Middle frontal gyrus (tissue), 1 donor: Measurements from ENCODE around the gene POLA1.

Source experiments
- DNase-seq: peaks from one replicate; pipeline ENCODE4 v3.0.0-alpha.2; 2015; ENCODE audit warnings: low spot score; ENCODE audit errors: extremely low spot score

POLA1 gene

DNA sequence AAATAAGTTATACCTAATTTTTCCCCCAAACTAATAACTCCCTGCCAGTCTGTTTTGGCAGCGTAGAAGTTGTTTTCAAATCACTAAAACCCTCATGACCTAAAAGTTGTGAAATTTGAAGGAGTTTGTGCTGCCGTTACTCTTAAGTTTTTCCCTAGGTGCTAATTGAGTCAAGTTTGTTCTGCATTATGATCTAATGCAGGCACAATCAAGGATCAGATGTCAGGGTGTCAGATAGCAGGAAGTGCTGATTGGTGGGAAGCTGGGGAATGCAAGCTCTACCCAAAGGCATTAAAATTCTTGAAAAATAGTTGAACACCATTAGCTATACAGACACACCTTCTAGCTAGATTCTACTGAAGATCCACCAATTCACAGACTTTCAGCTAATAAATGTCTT is 270.1 kb downstream of the POLA1 start:
- no peak for DNase-seq

DNA sequence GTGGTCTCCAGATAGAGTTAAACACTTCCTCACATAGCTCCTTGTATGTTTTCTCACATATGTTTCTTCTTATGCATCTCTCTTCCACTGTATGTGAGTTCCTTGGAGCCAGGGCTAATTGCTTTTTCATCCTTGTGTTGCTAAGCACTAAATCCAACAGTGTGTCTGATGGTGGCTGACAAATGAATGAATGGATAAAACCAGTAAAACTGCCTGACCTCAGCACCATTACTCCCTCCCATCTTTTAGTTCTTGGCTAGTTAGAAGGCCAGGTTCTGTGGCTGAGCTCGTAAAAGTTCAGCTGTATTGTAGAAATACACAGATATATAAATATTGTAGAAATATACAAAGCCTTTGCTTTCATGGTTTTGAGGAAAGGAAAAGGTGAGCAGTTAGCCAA is 271.7 kb downstream of the POLA1 start:
- DNase-seq = no peak

DNA sequence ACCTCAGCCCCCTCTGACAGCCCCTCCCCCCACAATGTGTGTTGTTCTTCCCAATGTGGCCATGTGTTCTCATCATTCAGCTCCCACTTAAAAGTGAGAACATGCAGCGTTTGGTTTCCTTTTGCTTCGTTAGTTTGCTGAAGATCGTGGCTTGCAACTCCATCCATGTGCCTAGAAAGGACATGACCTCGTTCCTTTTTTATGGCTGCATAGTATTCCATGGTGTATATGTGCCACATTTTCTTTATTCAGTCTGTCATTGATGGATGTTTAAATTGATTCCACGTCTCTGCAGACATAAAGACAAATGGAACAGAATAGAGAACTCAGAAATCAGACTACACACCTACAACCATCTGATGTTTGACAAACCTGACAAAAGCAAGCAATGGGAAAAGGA is 276.1 kb downstream of the POLA1 start:
- DNase-seq = no peak

DNA sequence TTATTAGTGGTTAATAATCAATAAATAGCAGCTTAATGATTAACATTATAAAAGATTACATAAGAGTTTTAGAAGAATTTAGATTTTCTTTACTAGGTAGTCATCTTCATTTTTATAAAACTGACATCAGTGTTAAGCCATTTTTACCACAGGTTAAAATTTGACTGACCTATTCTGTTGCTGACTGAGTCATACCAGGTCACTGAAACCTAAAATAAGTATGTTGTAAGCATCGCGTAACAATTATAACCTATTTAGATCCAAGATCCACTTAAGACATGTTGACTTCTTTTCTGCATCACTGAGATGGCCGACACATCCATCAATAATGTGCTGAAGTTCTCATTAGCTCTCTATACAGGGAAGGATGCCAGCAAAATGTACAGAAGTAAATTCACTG is 285.4 kb downstream of the POLA1 start:
- no peak for DNase-seq

DNA sequence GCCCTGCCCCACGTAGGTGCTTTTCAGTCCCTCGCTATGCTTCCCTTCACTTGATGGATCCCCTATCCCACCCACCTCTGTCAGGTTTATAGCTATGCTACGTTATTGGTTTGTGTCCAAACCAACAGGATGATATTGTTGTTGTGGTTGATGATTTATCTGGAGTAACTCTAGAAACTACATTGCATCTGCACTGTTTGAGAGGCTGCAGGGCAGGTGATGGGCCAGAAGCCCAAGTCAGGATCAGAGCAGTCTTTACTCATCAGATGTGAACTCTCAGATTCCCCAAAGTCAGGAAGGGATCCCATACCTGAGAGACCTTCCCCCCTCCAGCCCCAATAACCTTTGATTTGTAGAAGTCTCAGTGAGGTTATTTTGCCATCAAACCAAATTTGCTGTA is 287.3 kb downstream of the POLA1 start:
- no peak for DNase-seq

DNA sequence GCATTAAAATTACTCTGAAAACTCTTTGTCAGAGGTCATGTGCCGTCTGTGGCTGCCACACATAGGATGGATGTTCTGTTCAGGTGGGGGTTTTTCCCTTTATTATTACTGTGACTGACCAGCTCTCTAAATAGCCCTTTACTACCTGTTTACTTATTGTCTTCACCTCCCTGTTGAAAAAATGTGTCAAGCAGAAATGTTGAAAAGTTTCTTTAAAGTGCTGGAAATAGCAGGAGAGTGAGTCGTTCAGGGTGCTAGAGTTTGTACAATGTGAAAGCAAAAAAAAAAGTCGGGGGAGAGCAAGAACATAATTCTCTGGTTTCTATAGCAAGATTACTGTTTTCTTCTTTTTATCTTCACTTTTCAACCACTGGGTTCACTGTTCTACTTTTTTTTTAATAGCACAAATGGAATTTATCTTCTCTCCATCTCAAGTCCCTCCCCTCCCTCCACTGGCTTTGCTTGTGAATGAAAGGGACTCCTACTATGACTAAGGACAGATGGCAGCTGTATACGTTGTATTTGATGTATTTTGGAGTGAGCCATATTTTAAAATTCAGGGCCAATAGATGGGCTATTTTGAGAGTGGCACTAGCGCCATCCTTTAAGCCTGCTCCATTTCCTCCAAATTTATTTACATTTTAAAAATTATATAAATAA is 288.7 kb downstream of the POLA1 start:
- no peak for DNase-seq

DNA sequence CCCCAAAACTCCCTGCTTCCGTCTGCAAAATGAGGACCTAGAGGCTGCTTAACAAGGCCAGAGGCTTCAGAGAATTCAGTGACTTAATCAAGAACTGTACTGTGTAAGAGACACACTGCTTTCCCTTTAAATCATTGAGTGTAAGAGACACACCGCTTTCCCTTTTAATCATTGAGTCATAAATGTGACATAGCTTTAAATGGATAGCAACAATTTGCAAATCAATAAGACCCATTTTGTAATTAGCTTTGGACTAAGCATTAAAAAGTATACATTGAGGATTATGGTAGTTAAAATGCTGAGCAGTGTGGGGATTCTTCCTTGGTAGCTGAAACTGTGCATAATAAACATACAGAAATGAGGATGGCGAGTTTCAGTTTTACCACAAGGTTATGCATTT is 290.2 kb downstream of the POLA1 start:
- no peak for DNase-seq

DNA sequence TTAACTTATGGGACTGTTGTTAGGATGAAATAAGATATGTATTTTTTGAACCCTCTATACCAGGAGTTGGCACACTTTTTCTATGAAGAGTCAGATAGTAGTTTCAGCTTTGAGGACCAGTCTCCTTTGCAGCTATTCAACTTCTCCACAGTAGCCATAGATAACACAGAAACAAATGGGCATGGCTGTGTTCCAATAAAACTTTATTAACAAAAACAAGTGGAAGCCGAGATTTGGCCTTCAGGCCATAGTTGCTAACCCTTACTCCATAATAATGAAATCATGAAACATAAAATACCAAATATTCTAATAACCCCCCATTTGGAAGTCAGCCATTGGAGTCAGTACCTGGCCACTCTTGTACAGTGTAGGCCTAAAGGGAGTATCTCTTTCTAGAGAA is 291.4 kb downstream of the POLA1 start:
- no peak for DNase-seq

DNA sequence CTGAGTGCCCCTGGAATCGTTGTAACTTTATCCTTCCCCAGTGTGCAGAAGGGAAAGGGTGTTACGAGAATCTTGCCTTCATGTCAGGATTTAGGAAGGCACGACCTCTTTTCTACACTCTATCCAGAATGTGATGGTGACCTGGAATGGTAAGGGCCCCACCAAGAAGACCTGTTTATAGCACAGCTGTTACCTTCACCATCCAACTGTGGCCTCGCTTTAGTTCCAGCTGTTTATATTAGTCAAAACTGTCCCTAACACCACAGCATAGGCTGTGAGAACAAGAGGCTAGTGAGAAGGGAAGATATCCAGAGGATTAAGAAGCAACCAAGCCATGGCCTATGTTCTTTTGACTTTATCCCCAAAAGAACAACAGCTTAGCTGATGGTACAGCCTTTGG is 294.0 kb downstream of the POLA1 start:
- no peak for DNase-seq

DNA sequence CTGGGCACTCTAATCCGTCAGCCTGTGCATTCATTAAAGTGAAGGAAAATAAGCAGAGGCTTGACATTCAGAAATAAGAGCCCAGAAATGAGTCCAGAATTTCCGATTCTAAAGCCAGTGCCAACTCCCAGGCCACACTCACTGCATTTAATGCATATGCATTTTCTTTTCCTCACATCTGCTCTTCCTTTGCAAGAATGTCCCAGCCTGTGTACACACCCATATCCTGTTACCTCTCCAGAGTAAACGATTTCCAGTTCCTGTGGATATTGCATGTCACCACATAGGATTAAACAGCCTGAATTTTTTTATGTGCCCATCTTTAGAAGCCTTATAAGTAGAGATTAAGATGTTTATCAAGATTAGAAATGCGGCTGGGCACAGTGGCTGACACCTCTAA is 294.6 kb downstream of the POLA1 start:
- DNase-seq = no peak

DNA sequence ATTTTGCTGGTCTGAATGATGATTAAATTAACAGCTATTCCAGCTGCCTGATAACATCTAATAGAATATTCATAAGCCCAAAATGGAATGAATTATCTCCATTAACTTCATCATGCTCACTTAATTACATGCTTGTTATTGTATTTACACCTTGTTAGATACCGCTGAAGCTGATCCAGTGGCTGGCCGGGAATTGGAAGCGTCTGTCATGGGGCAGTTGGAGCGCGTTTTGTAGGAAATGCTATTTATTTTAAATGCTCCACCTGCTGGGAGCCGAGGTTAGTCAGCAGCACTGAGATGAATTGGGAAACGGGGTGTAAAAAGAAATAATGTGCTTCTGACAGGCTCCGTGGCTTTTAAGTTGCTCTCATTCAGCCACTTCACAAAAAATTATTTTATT is 296.8 kb downstream of the POLA1 start:
- DNase-seq = no peak

DNA sequence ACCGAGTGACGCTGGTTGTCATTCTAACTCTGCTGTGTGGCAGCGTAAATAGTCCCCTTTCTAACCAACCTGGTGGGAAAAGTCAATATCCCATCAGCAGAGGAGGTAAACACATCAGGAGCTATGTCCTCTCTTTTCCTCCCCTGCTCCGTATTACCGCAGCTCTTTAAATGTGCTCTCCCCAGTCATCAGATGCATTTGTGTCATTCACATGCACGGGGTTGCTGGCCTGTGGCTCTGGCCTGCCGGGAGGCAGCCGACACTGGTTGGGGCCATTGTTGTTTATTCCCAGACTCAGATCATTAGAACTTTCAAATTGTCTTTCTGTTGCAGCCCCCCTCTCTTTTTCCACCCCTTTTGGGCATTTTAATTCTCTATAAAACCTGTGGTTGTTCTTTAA is 300.2 kb downstream of the POLA1 start:
- no peak for DNase-seq

DNA sequence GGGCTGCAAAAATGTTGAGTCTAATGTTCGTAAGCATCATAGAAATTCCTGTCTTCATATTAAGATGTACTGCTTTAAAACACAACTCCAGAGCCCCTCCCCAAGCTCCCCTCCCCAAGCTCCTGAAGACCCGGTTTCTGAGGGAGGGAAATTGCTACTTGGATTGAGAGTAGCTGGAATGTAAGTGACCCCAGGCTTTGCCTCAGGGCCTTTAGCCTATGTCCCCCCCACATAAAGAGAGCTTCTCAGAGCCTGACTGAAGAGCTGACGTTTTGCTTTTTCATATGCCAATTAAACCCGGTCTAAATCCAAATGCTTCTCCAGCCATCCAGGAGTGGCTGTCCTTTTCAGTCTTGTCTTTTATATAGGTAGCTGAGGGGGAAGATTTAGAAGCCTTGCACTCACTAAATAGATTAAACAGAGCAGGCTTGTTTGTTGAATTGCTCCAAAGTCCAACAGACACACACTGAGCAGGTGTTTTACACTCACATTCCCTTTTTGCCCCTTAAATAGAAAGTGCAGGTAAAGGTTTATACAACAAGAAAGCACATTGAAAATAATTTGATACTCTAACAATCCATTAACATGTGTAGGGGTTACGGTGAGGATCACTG is 302.5 kb downstream of the POLA1 start:
- DNase-seq = no peak

DNA sequence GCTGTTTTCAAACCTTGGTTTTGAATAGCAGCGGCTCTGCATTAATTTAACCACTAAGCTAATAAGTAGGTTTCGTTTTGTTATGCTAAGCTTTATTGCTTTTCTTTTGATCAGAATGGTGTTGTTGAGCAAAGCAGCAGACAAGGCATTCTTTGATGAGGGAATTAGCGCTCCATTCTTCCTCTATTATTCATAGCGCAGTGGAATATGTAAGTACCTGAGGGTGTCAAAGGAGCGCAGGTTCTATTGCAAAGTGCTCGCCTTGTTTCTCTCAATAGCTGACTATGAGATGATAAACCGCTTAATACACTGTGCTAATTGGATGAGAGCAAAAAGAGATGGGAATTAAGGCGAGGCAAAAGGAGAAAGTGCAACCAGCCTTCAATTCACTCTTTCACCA is 305.8 kb downstream of the POLA1 start:
- DNase-seq = no peak

DNA sequence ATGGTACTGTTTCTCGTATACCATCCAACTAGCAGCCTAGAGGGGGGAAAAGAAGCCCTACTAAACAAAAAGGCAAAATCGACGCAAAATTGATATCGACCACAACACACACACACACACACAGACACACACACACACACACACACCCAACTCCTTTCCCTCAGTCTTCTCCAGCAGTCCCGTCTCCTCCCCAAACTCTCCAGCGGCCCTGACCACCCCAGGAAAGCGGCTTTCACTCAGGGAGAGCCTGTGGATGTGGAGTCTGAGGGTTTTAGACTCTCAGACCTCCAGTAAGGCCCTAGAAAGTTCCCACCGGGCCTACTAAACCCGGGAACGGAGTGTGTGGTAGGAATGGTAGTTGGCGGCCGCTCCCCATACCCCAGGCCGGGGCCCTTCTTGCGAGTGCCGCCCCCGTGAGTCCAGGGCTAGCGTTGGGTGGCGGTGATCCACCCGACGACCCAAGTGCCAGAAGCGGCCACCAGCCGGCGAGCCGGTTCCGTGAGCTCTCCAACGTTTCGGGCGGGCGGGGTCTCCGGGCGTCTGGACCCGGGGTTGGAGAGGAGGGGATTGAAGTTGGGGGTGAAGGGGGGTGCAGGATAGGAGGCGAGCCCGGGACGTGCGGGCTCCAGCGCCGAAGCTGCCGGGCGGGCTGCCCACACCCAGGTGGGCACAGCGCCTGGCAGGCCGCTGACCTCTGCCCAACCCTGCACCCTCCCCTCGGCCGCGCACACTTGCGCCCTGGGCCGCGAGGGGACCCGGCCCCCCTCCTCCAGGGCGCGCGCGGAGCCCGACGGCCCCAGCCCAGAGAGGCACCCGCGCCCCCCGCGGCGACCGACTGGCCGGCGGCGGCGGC is 308.3 kb downstream of the POLA1 start:
- DNase-seq = no peak

DNA sequence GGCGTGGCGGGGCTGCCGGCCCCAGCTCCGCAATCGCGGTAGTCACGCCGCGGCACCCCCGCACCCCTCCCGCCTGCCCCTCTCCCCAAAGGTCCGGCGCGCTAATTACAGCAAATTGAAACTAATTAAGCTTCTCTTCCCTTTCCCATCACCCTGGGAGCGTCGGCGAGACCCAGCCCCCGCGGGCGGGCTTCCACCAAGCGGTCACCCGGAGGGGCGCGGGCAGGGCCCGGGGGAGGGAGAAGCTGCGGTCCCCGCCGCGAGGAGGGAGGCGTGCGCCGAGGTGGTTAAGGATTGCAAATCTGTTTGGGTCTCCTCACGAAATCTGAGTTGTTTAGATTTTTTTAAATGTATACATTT is 308.9 kb downstream of the POLA1 start:
- no peak for DNase-seq

DNA sequence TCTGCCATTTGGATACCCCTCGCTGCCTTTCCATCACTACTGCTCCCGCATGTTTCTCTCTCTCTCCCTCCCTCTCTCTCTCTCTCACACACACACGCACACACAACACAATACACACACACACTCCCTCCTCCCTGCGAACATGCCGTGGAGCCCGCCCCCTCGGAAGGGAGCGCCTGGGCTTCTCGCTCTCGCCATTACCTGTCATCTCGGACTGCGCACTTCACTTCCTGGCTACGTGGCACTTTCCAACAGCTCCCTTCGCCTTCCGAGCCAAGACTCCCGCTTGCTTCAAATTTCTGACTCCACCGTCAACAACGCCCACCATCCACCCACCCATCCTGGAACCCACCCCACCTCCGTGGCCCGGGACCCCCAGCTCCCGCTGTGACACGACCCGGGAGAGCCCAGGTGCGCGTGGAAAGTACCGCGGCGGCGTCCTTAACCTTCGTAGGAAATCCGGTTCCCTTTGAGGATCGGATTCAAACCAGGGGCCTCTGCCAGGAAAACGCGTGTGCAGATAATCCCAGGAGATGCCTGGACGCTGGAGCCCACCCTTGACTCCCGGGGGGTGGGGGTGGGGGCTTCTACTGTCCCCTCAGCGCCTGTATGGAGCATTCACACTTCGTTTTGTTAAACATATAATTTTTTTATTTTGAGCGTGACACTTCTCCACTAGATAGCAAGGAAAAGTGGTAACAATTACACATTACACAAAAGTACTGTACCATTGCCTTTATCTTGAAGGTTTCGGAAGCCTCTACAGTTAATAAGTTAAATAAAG is 309.5 kb downstream of the POLA1 start:
- DNase-seq = no peak

DNA sequence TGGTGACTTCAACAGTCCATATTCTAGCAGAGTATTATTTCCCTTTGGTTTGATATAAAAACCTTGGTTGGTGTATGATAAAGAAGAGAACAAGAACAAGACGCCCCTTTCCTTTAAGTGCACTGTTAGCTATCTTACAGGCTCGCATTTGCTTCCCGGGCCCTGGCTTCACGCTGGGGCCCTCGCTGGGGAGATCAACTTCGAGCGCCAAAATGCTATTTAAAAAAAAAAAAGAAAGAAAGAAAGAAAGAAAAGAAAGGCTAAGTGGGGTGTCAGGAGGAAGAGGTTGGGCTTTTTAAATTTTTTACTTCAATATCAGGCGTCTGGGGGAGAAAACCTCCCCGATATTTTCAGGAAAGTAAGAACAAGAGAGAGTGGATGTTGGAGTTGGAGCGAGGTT is 310.3 kb downstream of the POLA1 start:
- no peak for DNase-seq

DNA sequence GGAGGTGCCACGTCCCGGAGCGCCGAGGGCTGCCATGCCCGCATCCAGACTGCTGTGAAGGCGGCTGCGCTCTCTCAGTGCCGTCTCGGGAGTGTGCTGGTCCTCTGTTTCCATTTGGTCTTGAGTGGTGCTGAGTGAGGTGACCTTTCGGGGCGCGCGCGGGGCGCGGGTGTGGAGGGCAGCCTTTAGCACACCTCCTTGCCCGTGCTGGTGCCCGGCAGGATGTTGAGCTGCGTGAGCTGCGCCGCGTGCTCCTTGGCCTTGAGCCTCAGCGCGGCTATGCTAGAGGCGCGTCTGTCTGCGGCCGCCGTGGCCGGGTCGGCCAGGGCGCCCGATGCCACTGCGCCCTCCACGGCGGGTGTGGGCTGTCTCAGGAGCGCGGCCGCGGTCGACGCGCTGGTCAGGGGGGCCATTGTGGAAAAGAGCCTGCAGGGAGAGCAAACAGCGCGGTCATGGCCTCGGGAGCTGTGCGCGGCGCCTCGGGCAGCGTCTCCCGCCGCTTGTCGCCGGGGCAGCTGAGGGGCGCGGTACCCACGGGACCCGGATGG is 310.8 kb downstream of the POLA1 start:
- DNase-seq = no peak

DNA sequence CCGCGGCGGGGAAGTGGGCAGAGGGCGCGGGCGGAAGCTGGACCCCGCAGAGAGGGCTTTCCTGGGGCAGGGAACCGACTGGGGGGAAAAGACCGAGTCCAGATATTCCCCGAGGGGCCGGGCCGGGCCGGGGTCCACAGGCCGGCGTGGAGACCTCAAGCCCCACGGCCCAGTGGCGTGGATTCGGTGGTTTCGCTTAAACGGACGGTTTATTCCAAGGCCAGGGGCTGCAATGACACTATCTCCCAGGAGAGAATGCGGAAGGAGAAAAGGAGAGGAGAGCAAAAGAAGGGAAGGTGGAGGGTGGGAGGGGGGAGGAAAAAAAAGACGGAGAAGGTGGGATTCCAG is 311.3 kb downstream of the POLA1 start:
- DNase-seq = no peak

DNA sequence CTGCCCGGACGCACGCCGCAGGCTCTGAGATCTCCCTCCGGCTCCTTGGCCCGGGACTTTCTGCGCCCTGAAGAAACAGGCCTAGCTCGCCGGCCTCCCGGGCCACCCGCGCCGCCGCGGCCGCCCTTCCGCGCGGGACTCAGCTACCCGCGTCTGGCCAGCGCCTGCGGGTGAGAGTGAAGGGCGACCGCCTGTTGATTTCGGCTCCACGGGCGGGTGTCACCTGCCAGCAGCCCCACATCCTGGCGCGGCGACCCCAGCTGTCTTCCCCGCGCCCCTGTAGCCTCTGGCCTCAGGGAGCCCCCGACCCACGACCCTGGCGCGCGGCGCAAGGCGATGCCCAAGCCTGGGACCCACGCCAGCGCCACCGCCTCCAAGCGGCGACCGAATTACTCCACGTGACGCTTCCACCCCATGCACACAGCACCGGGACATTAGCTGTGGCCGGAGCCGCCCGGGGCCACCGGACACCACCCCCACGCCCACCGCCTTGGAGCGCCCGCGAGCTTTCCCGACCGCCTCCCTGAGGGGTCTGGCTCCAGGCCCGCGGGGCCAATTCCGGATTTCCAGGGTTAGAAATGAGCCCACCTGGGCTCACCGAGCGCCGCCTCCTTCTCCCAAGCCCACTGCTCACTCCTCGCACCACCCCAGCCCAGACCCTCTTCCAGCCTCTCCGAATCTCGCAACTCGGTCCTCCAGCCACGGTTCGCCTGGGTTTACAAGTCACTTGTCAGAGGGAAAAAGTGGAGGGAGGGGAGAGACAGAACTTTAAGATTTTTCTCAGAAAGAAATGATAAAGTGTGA is 311.9 kb downstream of the POLA1 start:
- no peak for DNase-seq
